Fibroblast of lung (primary cell): ENCODE measurements around the gene WDR41. TPM values are rescaled to one million over a fixed set of nuclear protein-coding genes. Genes with fewer than 3 reads are reported as not detected.
"Not testable (repeated sequence)": the region's sequence is repeated elsewhere in the genome, so short reads cannot be mapped to it uniquely, and the experiment has no call there.

Source experiments
- DNase-seq, 2 donors: peaks; one replicate each; pipeline versions ENCODE4 v3.0.0 to v3.0.0-alpha.2; 2010; ENCODE audit warnings: low read depth in 2 of 2
- H2AFZ ChIP-seq: 2 replicates; pipeline ENCODE4 v1.5.1; 2012; ENCODE audit warnings: low read length, control low read depth, inconsistent platforms
- H3K27ac ChIP-seq: 2 replicates; pipeline ENCODE4 v1.5.1; 2011; ENCODE audit warnings: low read length, control low read depth; ENCODE audit not compliant: insufficient read depth
- H3K27me3 ChIP-seq: 2 replicates; pipeline ENCODE4 v1.5.1; 2011; ENCODE audit warnings: mild to moderate bottlenecking, low read length; ENCODE audit not compliant: control insufficient read depth, insufficient read depth
- H3K36me3 ChIP-seq: 2 replicates; pipeline ENCODE4 v1.5.1; 2011; ENCODE audit warnings: low read length; ENCODE audit not compliant: control insufficient read depth, insufficient read depth
- H3K4me1 ChIP-seq: 2 replicates; pipeline ENCODE4 v1.5.1; 2011; ENCODE audit warnings: low read length; ENCODE audit not compliant: control insufficient read depth, insufficient read depth; ENCODE audit errors: extremely low read depth
- H3K4me2 ChIP-seq: 2 replicates; pipeline ENCODE4 v1.5.1; 2011; ENCODE audit warnings: low read length, control low read depth; ENCODE audit not compliant: insufficient read depth; ENCODE audit errors: extremely low read depth
- H3K4me3 ChIP-seq, 4 experiments: fragments of 200-600 bp in 1 of 4; sonication (generic) in 1 of 4; replicated peaks in 1 of 4; 2 replicates each; pipeline ENCODE4 v1.5.1; 2011 to 2016; ENCODE audit warnings: low read length in 4 of 4, low read depth in 3 of 4, mild to moderate bottlenecking in 3 of 4, control low read depth in 2 of 4, inconsistent platforms in 1 of 4, mixed read lengths in 1 of 4; ENCODE audit not compliant: insufficient read depth in 1 of 4; ENCODE audit errors: control extremely low read depth in 1 of 4
- H3K79me2 ChIP-seq: 2 replicates; pipeline ENCODE4 v1.5.1; 2012; ENCODE audit warnings: mild to moderate bottlenecking, low read length, inconsistent platforms; ENCODE audit not compliant: control insufficient read depth, insufficient read depth
- H3K9ac ChIP-seq: 2 replicates; pipeline ENCODE4 v1.5.1; 2011; ENCODE audit warnings: mild to moderate bottlenecking, low read length, control low read depth; ENCODE audit not compliant: insufficient read depth
- H3K9me3 ChIP-seq: 2 replicates; pipeline ENCODE4 v1.5.1; 2012; ENCODE audit warnings: low read depth, low read length; ENCODE audit not compliant: control insufficient read depth, insufficient read depth
- H4K20me1 ChIP-seq: 2 replicates; pipeline ENCODE4 v1.5.1; 2011; ENCODE audit warnings: low read length; ENCODE audit not compliant: control insufficient read depth, insufficient read depth; ENCODE audit errors: extremely low read depth
- CTCF ChIP-seq, 2 donors: IDR thresholded peaks in 1 of 2; conservative IDR thresholded peaks in 1 of 2; 1 replicate in 1 of 2; 2 replicates in 1 of 2; pipeline ENCODE4 v1.5.1; 2011 to 2012; ENCODE audit warnings: low read length in 2 of 2, control low read depth in 1 of 2, inconsistent platforms in 1 of 2, low read depth in 1 of 2, mild to moderate bottlenecking in 1 of 2
- EZH2 ChIP-seq: IDR thresholded peaks from 2 replicates; pipeline ENCODE4 v1.5.1; 2012; ENCODE audit warnings: low read length, control low read depth, mild to moderate bottlenecking; ENCODE audit errors: missing control alignments
- polyA plus RNA-seq, 2 donors: library from polyadenylated mRNA; depleted of rRNA in 1 of 2; stranded (reverse) in 1 of 2; unstranded in 1 of 2; fragments of >200 nt; gene quantifications; 2 replicates each; pipeline ENCODE4 v1.2.1, GENCODE V29; 2011 to 2012; ENCODE audit warnings: missing spikeins in 1 of 2
- total RNA-seq: library from RNA; depleted of rRNA; stranded (reverse); fragments of >200 nt; gene quantifications from 2 replicates; pipeline ENCODE4 v1.2.1, GENCODE V29; 2014

WDR41 gene
- total and polyA plus RNA-seq, 2 donors (not counting 1 experiment from before 2014, with no cell fraction given): 116 to 161 TPM

- Histone ChIP-seq H4K20me1 (no peaks in the 10 kb centered on the region), H3K4me3 (no peak overlapping the region), H3K27me3 (peaks cover 7% of the 10 kb centered on the region), H3K9ac (no peak overlapping the region), H3K36me3 (no peaks in the 10 kb centered on the region), H3K4me1 (no peaks in the 10 kb centered on the region), H3K27ac (no peak overlapping the region), H3K9me3 (no peaks in the 10 kb centered on the region), H3K4me2 (no peak overlapping the region), H2AFZ (no peak overlapping the region), H3K79me2 (peaks cover 8% of the 10 kb centered on the region)
- no peak for DNase-seq
- TF ChIP-seq CTCF (conservative IDR thresholded peaks at IDR 0.05 in 1 of 2, IDR thresholded peaks at IDR 0.05 in 1 of 2; ENCODE audit: low read depth in 1 of 2, low read length in 2 of 2) (no peak), EZH2 (no peak)
These were observed 2.8 kb upstream of the WDR41 start for GRCh38 chr5:77494935-77495334.

GRCh38 chr5:77492653-77493000, 511 bp upstream of the WDR41 start:
- Histone ChIP-seq H3K4me3 (peak overlapping the region; percentile 15 to 83 (median 66)), H3K27me3 (no peaks in the 10 kb centered on the region), H3K4me1 (no peaks in the 10 kb centered on the region), H3K27ac (peak overlapping the region; percentile 96), H2AFZ (peak overlapping the region; percentile 87), H3K79me2 (peaks cover 26% of the 10 kb centered on the region), H3K4me2 (peak overlapping the region; percentile 54), H3K9me3 (no peaks in the 10 kb centered on the region), H3K9ac (no peak overlapping the region), H3K36me3 (no peaks in the 10 kb centered on the region), H4K20me1 (no peaks in the 10 kb centered on the region)
- DNase-seq: no peak
- no peak for TF ChIP-seq CTCF (conservative IDR thresholded peaks at IDR 0.05 in 1 of 2, IDR thresholded peaks at IDR 0.05 in 1 of 2; ENCODE audit: low read depth in 1 of 2, low read length in 2 of 2)
- TF ChIP-seq EZH2: no peak

GRCh38 chr5:77490741-77491344, 1.3 kb downstream of the WDR41 start:
- not testable (repeated sequence) for H3K36me3 ChIP-seq, H3K9me3 ChIP-seq, H4K20me1 ChIP-seq, H3K27me3 ChIP-seq, H2AFZ ChIP-seq, H3K4me1 ChIP-seq, H3K9ac ChIP-seq
- peak overlapping the region; percentile 60 to 96 (median 78) for H3K4me3 ChIP-seq
- H3K27ac ChIP-seq: peak overlapping the region; percentile 96
- peak overlapping the region; percentile 87 for H3K4me2 ChIP-seq
- peak; percentile 12 to 20 for DNase-seq
- peaks cover 26% of the 10 kb centered on the region for H3K79me2 ChIP-seq
